HEK293 (cell line): ENCODE measurements around the gene NOVA2.

Experiments used
- ZNF121 ChIP-seq: fragments of 450-650 bp; formaldehyde crosslinking; IDR thresholded peaks from 2 replicates; pipeline ENCODE4 v1.5.1; 2016; ENCODE audit warnings: missing biosample characterization, missing genetic modification characterization
- ZNF140 ChIP-seq: fragments of 450-650 bp; formaldehyde crosslinking; IDR thresholded peaks from 2 replicates; pipeline ENCODE4 v1.5.1; 2016; ENCODE audit warnings: missing biosample characterization, missing genetic modification characterization
- ZNF473 ChIP-seq: fragments of 450-650 bp; formaldehyde crosslinking; IDR thresholded peaks from 2 replicates; pipeline ENCODE4 v1.5.1; 2017; ENCODE audit warnings: missing biosample characterization, missing genetic modification characterization
- ZNF518A ChIP-seq: fragments of 450-650 bp; formaldehyde crosslinking; conservative IDR thresholded peaks from 2 replicates; pipeline ENCODE4 v1.5.1; 2016; ENCODE audit warnings: low read depth, missing biosample characterization, missing genetic modification characterization
- ZNF639 ChIP-seq: fragments of 450-650 bp; formaldehyde crosslinking; IDR thresholded peaks from 2 replicates; pipeline ENCODE4 v1.5.1; 2016; ENCODE audit warnings: missing biosample characterization, missing genetic modification characterization
- ZNF830 ChIP-seq: fragments of 450-650 bp; IDR thresholded peaks from 2 replicates; pipeline ENCODE4 v1.5.0; 2018; ENCODE audit warnings: missing biosample characterization, missing genetic modification characterization, low read depth, mild to moderate bottlenecking, moderate library complexity
- ZNF843 ChIP-seq: fragments of 450-650 bp; formaldehyde crosslinking; IDR thresholded peaks from 2 replicates; pipeline ENCODE4 v1.5.1; 2016; ENCODE audit warnings: missing biosample characterization, missing genetic modification characterization
- ZSCAN5A ChIP-seq: fragments of 450-650 bp; formaldehyde crosslinking; IDR thresholded peaks from 2 replicates; pipeline ENCODE4 v1.5.1; 2016; ENCODE audit warnings: missing biosample characterization, missing genetic modification characterization
- TF ChIP-seq, protein P1 (sequence below): fragments of 450-650 bp; formaldehyde crosslinking; conservative IDR thresholded peaks from 2 replicates; pipeline ENCODE4 v1.5.1; 2016; ENCODE audit warnings: low read depth, missing biosample characterization, missing genetic modification characterization
- TF ChIP-seq, protein P2 (sequence below): fragments of 450-650 bp; formaldehyde crosslinking; IDR thresholded peaks from 2 replicates; pipeline ENCODE4 v1.5.1; 2016; ENCODE audit warnings: missing biosample characterization, missing genetic modification characterization
- TF ChIP-seq, protein P3 (sequence below): fragments of 450-650 bp; IDR thresholded peaks from 2 replicates; pipeline ENCODE4 v1.5.1; 2018; ENCODE audit warnings: missing biosample characterization, missing genetic modification characterization

DNA sequence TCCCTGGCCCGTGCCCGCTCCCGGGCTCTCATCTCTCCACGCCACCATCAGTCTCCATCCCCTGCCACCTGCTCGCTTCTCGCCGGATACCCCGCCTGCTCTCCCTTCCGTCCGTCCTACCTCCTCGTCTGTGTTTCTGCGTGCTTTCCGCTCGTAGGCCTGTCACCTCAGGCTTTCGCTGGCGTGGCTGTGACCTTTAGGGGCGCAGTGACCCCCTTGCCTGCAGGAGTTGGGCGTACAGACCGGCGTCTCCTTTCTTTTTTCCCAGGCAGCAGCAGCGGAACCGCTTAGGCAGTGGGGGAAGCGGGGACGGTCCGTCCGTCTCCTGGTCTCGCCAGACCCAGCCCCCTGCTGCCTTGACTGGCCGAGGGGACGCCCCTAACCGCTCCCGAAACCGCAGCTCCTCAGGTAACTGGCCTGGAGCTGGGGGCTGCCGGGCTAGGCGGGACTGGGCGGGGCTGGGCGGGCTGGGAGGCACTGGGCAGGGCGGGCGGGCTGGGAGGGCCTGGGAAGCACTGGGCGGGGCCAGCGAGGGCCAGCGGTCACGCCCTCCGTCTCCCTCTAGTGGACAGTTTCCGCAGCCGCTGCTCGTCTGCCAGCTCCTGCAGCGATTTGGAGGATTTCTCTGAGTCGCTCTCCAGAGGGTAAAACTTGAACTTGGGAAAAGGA, 42.9 kb upstream of the NOVA2 start:
- no peak for TF ChIP-seq ZNF830 (tag by site-specific recombination)
- TF ChIP-seq ZNF639 (tag by site-specific recombination) = no peak
- no peak for TF ChIP-seq ZNF140 (tag by site-specific recombination)
- TF ChIP-seq, protein P1, sequence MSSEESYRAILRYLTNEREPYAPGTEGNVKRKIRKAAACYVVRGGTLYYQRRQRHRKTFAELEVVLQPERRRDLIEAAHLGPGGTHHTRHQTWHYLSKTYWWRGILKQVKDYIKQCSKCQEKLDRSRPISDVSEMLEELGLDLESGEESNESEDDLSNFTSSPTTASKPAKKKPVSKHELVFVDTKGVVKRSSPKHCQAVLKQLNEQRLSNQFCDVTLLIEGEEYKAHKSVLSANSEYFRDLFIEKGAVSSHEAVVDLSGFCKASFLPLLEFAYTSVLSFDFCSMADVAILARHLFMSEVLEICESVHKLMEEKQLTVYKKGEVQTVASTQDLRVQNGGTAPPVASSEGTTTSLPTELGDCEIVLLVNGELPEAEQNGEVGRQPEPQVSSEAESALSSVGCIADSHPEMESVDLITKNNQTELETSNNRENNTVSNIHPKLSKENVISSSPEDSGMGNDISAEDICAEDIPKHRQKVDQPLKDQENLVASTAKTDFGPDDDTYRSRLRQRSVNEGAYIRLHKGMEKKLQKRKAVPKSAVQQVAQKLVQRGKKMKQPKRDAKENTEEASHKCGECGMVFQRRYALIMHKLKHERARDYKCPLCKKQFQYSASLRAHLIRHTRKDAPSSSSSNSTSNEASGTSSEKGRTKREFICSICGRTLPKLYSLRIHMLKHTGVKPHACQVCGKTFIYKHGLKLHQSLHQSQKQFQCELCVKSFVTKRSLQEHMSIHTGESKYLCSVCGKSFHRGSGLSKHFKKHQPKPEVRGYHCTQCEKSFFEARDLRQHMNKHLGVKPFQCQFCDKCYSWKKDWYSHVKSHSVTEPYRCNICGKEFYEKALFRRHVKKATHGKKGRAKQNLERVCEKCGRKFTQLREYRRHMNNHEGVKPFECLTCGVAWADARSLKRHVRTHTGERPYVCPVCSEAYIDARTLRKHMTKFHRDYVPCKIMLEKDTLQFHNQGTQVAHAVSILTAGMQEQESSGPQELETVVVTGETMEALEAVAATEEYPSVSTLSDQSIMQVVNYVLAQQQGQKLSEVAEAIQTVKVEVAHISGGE (tag by site-specific recombination) = no peak
- TF ChIP-seq, protein P2, sequence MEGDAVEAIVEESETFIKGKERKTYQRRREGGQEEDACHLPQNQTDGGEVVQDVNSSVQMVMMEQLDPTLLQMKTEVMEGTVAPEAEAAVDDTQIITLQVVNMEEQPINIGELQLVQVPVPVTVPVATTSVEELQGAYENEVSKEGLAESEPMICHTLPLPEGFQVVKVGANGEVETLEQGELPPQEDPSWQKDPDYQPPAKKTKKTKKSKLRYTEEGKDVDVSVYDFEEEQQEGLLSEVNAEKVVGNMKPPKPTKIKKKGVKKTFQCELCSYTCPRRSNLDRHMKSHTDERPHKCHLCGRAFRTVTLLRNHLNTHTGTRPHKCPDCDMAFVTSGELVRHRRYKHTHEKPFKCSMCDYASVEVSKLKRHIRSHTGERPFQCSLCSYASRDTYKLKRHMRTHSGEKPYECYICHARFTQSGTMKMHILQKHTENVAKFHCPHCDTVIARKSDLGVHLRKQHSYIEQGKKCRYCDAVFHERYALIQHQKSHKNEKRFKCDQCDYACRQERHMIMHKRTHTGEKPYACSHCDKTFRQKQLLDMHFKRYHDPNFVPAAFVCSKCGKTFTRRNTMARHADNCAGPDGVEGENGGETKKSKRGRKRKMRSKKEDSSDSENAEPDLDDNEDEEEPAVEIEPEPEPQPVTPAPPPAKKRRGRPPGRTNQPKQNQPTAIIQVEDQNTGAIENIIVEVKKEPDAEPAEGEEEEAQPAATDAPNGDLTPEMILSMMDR (tag by site-specific recombination) = peak; percentile 33; the same call in 1 of the 2 replicates
- TF ChIP-seq, protein P3, sequence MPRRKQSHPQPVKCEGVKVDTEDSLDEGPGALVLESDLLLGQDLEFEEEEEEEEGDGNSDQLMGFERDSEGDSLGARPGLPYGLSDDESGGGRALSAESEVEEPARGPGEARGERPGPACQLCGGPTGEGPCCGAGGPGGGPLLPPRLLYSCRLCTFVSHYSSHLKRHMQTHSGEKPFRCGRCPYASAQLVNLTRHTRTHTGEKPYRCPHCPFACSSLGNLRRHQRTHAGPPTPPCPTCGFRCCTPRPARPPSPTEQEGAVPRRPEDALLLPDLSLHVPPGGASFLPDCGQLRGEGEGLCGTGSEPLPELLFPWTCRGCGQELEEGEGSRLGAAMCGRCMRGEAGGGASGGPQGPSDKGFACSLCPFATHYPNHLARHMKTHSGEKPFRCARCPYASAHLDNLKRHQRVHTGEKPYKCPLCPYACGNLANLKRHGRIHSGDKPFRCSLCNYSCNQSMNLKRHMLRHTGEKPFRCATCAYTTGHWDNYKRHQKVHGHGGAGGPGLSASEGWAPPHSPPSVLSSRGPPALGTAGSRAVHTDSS = no peak
- TF ChIP-seq ZNF121 (tag by site-specific recombination) = no peak
- TF ChIP-seq ZNF518A (tag by site-specific recombination) = no peak
- TF ChIP-seq ZSCAN5A (tag by site-specific recombination) = no peak
- TF ChIP-seq ZNF843 (tag by site-specific recombination) = no peak
- TF ChIP-seq ZNF473 = no peak
